GM21528 (cell line): ENCODE data around the gene RET.
A peak's percentile ranks its signal among the peaks of the same experiment; 100 is the strongest.

ENCODE experiments used
- ATAC-seq: cut with Tn5 transposase; IDR thresholded peaks from one replicate; pipeline ENCODE4 v1.9.1; 2021; ENCODE audit warnings: mild to moderate bottlenecking, moderate library complexity; ENCODE audit not compliant: unreplicated experiment, low FRiP score

The RET gene

GRCh38 chr10:43118631-43119415 lies 42.0 kb downstream of the RET start:
- ATAC-seq: no peak

GRCh38 chr10:43119416-43120115 lies 42.7 kb downstream of the RET start:
- no peak for ATAC-seq

GRCh38 chr10:43120116-43120928 lies 43.5 kb downstream of the RET start:
- no peak for ATAC-seq

- ATAC-seq: peak; percentile 78
These were observed 44.1 kb downstream of the RET start for GRCh38 chr10:43120929-43121314.

- no peak for ATAC-seq
These were observed 44.6 kb downstream of the RET start for GRCh38 chr10:43121444-43121843.

- ATAC-seq: no peak
These were observed 45.2 kb downstream of the RET start for GRCh38 chr10:43122096-43122495.

- ATAC-seq: no peak
These were observed 46.0 kb downstream of the RET start for GRCh38 chr10:43122826-43123225.

GRCh38 chr10:43123361-43124093 lies 46.7 kb downstream of the RET start:
- no peak for ATAC-seq

- ATAC-seq: no peak
These were observed 47.2 kb downstream of the RET start for GRCh38 chr10:43124094-43124521.

- ATAC-seq: no peak
These were observed 47.9 kb downstream of the RET start for GRCh38 chr10:43124574-43125273.

GRCh38 chr10:43125274-43125845 lies 48.5 kb downstream of the RET start:
- ATAC-seq: no peak

- ATAC-seq: no peak
These were observed 49.2 kb downstream of the RET start for GRCh38 chr10:43125881-43126731.

- no peak for ATAC-seq
These were observed 50.0 kb downstream of the RET start for GRCh38 chr10:43126759-43127424.

GRCh38 chr10:43127442-43127841 lies 50.6 kb downstream of the RET start:
- ATAC-seq: no peak

GRCh38 chr10:43128331-43128730 lies 51.5 kb downstream of the RET start:
- no peak for ATAC-seq

- peak; percentile 62 for ATAC-seq
These were observed 52.3 kb downstream of the RET start for GRCh38 chr10:43128958-43129706.

GRCh38 chr10:43130770-43131171 lies 53.9 kb downstream of the RET start:
- no peak for ATAC-seq
